Anterior cingulate cortex (tissue), 58 donors: ENCODE results near the gene GOSR2.

Experiments
- DNase-seq, 58 donors: peaks; one replicate each; lab custom pipeline; 2025; lab: John Stamatoyannopoulos, UW

Gene GOSR2

DNA sequence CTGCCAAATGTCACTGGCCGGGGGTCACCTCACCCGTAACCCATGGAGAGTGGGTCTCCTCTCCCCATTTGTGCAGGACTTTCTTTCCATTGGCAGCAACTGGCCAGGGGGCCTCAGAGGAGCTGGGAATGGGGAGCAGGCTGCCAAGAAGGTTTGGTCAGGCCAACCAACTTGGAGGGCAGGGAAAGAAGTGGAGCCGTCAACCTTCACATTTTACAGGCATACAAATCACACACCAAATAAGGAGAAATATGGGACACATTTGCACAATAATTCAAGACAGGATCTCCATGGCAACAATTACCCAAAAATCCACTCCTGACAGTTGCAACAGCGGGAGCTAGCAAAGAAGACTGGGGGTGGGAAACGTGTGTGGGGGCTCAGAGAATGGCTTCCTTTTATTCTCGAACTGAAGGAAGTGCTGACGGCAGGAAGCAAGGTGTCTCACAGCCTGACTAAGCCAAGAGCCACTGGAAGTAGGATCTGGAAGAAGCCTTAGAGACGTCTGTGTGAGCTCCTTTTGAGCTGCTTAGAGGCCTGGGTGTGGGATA is 35.2 kb downstream of the GOSR2 start:
- peak in 20 of 58 donors; percentile 14 to 72 (median 38) for DNase-seq

DNA sequence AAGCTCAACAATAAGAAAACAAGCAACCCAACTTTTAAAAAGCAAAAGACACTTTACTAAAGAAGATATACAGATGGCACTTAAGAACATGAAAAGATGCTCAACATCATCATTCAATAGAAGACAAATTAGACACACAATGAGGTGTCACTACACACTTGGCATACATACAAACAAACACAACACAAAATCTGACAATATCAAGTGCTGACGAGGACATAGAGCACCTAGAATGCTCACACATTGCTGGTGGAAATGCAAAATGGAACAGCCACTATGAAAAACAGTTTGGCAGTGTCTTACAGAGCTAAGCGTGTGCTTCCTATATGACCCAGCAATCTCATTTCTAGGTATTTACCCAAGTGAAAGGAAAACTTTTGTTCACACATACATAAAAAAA is 37.2 kb downstream of the GOSR2 start:
- no peak for DNase-seq

DNA sequence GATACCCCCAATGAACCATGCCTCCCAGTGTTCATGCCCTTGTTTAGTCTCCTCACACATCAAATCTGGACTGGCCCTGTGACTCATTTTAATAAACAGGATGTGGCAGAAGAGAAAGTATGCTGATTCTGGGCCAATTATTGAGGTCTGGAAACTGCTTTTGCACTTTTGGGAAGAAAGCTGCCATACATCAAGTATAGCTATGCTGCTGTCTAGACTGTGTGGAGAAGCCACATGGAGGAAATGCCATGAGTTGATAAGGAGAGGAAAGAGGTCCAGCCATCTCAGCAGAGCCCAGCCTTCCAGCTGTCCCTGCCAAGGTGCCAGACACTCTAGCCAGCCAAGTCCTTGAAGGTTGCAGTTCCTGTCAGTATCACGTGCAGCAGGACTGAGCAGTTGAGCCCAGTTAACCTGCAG is 39.4 kb downstream of the GOSR2 start:
- DNase-seq: no peak

DNA sequence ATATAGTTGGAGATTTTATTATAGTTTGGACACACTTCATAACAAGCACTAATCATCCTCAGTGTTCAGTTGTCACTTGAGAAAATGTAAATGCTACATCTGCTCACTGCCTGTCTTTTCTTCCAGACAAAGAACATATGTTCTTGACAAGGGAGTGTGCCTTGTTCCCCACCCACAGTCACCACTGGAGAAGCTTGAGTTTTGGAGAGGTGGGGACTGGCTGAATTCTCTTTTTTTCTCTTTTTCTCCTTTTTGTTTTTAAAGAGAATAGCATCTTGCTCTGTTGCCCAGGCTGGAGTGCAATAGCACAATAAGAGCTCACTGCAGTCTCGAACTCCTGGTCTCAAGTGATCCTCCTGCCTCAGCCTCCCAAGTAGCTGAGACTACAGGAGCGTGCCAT is 40.6 kb downstream of the GOSR2 start:
- DNase-seq: peak in 3 of 58 donors; percentile 19 to 56 (median 24)

DNA sequence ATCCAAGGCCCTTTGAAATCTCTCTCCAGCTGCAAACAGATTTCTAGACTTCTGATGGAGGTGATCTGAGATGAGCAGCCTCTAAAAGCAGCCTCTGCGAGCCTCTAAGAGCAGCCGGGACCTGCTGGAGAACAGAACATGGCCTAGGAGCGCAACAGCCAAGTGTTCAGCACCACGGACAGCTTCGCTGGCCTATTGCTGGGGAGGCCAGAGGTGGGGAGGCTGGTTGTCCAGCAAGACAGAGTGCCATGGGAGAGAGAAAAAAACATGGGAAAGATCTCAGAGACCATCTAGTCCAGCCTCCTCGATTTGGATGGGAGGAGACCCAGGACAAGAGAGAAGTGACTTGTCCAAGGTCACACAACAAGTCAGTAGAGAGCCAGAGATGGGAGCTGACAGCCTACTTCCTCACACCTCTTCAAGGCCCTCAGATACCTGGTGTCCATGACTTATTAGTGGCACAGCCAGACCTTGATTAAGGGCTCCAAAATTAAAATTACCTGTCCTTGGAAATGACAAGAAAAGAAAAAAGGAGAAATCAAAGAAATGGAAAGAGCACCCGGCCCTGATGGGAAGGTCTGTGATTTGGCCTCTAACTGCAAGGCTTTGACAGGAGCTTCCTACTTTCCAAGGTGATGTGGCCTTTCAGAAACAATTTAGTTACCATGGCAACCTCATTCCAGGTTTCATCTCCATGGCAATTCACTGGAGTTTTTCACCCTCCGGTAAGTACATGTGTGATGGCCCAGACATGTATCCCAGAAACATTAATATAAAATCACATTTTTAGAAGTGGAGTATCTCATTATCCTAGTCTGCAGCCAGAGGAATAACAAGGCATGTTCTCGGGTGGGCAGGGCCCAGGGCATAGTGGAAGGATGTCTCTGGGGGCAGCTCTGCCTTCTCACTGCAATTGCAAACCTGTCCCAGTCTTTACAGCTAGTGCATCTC is 41.6 kb downstream of the GOSR2 start:
- DNase-seq: no peak

DNA sequence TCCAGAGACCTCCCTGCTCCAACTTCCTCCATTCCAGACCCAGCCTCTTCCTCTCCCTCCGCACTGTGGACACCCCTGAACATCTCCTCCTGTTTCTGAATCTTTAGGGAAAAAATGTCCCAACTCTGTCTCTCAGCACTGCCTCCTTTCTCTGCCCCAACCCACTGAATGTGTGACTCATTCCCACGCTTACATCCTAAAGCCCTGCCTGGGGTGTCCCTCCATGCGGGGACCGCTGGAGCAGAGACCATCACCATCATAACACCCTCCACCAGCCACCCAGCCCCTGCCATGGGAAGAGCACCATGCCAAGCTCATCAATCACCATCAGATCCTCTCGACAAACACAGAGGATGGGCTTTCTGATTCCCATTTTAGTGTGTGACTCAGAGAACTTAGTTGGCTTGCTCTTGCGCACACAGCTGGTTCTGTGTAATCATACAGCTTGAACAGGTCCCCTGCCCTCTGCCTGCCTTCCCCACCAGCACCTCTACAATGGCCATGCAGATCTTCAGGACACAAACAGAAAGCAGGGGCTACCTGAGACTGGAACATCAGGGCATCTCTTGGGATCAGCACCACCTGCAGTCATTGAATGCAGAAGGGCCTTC is 45.4 kb downstream of the GOSR2 start:
- DNase-seq: peak in 1 of 58 donors; percentile 18

DNA sequence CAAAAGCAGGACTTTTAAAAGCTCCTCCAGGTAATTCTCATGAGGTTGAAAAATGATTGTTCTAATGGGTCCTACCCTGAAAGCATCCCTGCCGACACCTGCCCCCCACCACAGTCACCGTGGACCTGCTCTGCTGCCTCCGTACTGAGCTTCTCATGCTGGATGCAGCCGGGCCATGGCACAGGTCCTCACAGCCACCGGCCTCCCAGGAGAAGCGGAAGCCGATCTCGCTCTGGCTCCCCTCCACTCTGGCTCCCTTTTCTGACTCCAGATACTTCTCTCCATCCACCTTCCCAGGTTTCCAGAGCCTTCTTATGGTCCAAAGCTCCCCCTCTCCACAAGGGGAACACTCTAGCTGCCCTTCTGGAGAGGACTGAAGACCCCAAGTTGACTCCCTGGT is 45.9 kb downstream of the GOSR2 start:
- DNase-seq: no peak

DNA sequence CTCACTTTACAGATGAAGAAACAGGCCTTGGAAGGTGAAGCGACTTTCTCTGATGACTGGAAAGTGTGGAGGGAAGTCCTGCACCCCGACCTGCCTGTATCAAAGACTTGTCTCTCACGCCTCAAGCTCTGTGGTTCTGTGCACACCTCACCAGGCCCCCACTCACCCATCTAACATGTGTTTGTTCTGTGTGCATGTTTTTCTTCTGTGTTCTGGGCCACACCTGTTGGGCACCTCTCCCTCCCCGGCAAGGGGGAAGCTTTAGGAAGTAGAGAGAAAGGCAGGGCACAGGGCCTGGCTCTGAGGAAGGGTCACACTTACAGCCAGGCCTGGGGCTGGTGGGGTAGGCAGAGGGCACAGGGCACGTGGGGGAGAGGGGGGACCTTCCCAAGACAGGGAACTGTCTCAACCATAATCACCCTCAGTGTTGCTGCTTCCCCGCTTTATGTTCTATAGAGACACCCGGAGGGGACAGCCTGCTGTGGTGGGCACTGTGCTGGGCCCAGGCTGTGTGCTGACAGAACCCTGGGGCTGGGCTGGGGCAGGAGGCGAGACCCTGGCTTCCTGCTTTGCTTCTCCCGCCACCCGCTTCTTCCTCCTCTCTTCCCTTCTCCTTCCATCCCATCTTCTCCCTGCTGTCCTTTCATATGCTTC is 48.8 kb downstream of the GOSR2 start:
- DNase-seq: no peak

DNA sequence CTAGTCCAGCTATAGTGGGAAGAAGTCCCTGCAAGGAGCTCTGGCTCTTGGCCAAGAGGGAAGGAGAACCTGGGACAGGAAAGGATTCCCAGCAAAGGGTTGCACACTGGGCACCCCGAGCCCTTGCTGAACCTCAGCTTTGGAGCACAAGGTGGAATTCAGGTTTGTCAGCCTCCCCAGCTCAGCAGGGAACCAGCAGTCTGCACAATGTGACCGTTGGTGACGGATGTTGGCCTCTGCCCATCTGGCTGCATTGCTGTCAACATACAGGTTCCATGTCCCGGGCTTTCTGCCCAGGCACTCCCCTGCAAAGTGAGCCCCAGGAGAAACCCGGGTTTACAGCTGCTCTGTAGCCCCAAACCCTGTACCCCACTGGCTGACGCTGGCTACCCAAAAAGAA is 49.4 kb downstream of the GOSR2 start:
- DNase-seq: no peak

DNA sequence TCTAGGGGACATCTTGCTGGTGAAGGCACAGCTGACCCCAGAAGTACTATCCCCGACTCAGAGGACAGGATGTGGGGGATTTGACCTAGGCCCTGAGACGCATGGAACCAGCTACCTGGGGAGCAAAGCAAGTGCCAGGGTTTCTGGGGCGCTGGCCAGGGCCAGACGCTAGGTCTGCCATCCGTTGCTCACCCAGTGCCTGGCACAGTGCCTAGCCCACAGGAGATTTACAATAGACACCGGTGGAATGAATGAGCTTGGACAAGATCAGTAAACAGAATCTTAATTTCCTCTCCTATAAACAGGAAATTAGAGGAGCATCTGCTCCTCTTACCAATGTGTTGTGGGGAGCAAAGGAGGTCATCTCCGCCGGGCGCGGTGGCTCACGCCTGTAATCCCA is 51.1 kb downstream of the GOSR2 start:
- DNase-seq: no peak

DNA sequence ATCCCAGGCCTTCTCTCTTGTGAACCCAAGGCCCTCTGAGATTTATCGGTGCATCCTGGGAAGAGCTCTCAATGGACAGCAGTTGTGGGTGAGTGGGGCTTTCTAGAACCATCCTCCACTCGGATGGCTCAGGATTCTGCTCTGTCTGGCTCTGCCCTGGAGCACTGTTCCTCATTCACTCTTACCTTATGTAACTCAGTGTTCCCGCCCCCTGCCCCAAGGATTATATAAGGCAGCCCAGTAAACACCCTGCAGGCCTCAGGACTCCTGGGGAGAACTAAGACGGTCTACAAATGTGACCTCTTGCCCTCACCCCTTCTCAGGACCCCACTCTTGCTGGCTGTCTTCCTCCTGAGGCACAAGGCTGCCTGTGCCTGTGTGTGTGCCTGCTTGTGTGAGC is 52.3 kb downstream of the GOSR2 start:
- no peak for DNase-seq

DNA sequence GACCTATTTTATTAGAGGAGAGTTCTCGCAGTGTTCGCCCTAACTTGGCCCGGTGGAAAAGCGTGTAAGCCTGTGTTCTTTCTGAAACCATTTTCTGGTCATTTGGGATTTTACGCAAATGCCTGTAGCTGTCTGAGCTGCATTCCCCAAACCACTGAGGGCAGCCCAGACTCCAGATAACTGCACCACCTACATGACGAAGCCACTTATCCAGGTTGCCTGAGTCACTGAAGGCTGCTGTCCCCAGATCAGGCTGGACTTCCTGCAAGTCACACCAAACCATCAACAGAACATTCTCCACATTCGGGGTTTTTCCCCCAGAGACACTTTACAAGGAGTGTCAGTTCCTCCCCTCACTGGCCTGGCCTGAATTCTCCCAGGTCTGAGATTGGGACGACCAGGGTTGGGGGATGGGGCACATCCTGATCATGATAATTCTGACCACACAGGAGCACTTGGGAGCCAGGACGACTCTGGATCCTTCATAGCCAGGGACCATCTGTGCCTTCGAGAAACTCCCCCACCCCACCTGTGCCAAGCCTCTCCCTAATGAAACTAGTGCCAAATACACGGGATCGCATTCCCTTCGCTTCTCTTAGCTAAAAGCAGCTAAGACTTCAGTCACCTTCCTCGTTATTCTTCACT is 53.8 kb downstream of the GOSR2 start:
- DNase-seq: peak in 1 of 58 donors; percentile 15

DNA sequence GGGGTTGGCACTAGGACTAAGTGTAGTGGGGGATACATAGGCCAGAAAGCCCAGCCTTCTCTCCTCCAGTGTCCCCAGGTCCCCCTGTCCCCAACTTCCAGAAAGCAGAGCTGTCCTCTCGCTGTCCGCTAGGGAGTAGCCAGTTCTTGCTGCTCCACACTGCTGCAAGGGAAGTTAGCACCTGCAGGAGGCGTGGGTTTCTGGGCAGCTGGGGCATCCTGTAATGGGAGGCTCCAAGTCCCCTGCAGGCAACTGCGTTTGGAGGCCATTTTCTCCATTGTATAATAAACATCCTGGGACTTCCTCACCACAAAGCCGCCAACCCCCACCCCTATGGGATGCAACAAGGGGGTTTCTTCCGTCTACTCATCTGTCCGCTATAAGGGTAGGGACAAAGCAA is 54.4 kb downstream of the GOSR2 start:
- peak in 7 of 58 donors; percentile 22 to 52 (median 36) for DNase-seq

DNA sequence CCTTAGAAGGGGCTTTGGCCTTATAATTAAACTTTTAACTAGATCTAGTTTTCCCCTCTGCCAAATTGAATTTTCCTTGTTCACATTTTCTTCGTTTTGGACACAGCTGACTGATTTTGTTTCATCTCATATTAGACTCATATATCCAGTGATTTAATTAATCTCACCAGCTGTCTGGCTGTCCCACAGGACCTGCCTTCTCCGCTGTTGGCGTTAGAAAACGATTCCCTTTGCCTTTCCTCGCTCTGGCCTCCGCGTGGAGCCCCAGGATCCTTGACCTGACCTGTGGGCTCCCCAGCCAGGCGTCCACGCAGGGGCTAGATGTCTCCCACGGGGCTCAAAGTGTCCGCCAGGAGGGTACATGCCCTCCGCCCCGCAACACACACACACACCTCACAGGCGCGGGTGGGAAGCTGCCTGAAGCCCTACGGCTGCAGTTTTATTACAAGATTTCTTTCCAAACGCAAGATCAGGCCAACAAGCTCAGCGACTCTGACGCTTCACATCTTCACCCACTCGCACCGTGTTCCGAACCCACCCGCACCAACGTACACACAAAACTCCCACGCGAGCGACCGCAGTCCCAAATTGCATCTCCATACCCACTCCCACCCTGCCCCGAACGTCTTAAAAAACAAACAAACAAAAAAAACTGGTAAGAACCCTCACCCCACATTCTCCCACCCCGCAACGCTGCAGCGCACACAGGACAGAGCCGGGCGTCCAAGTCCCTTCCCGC is 55.0 kb downstream of the GOSR2 start:
- DNase-seq: no peak

DNA sequence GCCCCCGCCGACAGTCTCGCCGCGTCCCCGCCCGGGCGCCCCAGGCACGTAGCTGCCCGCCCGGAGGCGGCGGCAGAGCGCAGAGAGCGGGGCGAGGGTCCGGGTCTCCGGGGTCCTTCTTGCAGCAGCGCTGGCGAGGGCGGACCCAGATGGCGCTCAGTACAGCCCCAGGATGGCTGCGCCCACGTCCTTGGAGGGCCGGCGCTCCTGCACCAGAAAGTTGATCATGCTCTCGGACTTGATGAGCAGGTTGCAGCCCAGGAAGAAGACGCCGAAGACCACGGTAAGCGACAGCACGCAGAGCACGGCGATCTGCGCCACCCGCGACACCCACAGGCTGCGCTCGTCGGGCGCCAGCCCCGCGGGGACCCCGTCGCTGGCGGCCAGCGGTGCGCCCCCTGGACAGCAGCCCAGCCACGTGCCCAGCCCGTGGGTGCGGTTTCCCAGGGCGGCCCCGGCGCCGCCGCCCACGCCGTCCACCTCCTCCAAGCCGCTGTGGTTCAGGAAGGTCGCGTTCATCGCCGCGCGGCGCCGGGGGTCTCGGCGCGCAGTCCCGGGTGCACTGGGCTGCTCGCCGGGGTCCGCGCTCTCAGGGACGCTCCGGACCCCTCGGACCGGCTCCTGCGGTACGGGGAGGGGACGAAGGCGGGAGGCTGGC is 55.7 kb downstream of the GOSR2 start:
- DNase-seq: peak in 1 of 58 donors; percentile 12

DNA sequence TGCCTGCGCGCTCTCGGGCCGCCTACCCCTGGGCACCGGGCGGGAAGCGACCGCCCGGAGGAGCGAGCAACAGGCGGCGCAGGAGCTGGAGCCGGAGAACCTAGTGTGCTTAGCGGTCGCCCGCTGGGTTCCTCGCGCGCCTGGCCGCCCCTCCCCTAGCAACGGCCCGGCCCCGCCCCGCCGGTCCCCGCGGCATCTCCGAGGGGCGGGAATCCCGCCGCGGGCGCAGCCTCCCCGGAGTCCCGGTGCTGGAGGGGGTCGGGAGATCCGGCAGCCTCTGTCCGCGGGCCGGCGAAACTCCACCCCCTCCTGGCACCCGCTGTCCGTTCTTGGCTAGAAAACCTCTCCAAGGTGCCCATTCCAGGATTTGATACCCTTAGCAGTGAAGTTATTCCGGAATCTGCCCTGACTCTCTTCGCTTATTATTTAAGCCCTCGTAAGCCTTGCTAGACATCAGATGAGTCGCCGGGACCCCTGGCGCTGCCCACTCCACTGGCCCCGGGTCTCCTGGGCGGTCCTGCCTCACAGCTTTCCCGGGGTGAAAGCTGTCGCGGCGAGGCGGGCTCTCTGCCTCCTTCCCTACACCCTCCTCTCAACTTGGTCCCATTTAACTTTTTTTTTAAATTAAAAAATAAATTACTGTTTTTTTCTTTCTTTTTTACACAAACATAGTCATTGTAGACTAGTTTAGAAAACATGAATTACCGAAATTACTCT is 56.3 kb downstream of the GOSR2 start, which contains the start of gene RPRML:
TSS of gene RPRML (minus strand) at position 107 of the 717 bp plus-strand sequence. CDS start 246 bp downstream, outside the sequence.
- DNase-seq: peak in 9 of 58 donors; percentile 10 to 43 (median 18)

DNA sequence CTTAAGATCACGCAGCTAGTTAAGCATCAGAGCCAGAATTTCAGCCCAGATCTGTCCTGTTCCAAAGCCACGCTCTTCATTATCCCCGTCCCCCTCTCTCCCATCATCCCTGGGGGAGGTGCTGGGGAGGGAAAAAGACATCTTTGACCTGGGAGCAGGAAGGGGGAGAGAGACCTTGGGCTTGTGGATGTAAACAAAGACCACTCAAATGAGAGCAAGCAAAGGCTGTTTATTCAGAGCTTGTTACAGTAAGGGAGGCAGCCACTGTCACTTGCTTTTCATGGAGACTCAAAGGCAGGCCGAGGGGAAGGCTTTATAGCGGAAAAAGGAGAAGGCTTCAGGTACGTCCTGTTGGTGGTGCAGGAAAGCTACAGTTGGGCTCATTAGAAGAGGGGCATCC is 59.6 kb downstream of the GOSR2 start:
- DNase-seq: no peak

DNA sequence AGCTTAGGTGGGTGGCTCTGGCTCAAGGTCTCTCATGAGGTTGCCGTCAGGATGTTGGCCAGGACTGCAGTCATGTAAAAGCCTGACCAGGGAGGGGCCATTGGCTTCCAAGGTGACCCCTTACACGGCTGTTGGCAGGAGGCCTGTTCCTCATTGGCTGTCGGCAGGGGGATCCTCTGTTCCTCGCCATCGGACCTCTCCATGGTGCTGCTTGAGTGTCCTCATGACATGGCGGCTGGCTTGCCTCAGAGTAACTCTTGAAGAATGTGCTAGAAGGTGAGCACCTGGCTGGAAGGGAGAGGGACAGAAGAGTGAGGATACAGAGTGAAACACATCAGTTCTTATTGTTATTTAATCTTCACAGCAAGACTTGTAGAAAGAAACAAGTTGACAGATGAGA is 60.8 kb downstream of the GOSR2 start:
- no peak for DNase-seq
